MCF 10A (cell line): ENCODE data around the gene PSMG3. TPM values are rescaled to one million over a fixed set of nuclear protein-coding genes. Genes with fewer than 3 reads are reported as not detected.

Experiments used
- BruUV-seq: library from RNA; stranded (reverse); fragments of 400-500 nt; replicated peaks from 2 replicates; lab custom pipeline; 2021; lab: Mats Ljungman, UMichigan
- CTCF ChIA-PET: fragments of 300-600 bp; sonication (Branson Sonifier 250); formaldehyde crosslinking; extraction: SDS; loops from one replicate; lab custom pipeline; 2021; ENCODE audit warnings: antibody characterized with exemption, inconsistent platforms; lab: Yijun Ruan, JAX
- POLR2A ChIA-PET: fragments of 300-600, 350-650 bp; sonication (Branson Sonifier 250); formaldehyde crosslinking; extraction: SDS; loops from one replicate; lab custom pipeline; 2020; ENCODE audit warnings: antibody characterized with exemption, inconsistent platforms; lab: Yijun Ruan, JAX
- DNase-seq: peaks from one replicate; pipeline ENCODE4 v3.0.0-alpha.2; 2018; ENCODE audit not compliant: unreplicated experiment
- H3K27ac Mint-ChIP-seq: one replicate; pipeline ENCODE4 v1.8.0; 2022; ENCODE audit warnings: mild to moderate bottlenecking, low read depth, mixed read lengths; ENCODE audit not compliant: unreplicated experiment
- H3K27me3 Mint-ChIP-seq: one replicate; pipeline ENCODE4 v1.8.0; 2022; ENCODE audit warnings: mixed read lengths; ENCODE audit not compliant: insufficient read depth, unreplicated experiment
- H3K36me3 Mint-ChIP-seq: one replicate; pipeline ENCODE4 v1.8.0; 2022; ENCODE audit warnings: mild to moderate bottlenecking, moderate library complexity, mixed read lengths; ENCODE audit not compliant: insufficient read depth, unreplicated experiment
- H3K4me1 Mint-ChIP-seq: one replicate; pipeline ENCODE4 v1.8.0; 2022; ENCODE audit warnings: mixed read lengths; ENCODE audit not compliant: insufficient read depth, unreplicated experiment
- H3K4me3 Mint-ChIP-seq: one replicate; pipeline ENCODE4 v1.8.0; 2022; ENCODE audit warnings: mild to moderate bottlenecking, moderate library complexity, mixed read lengths; ENCODE audit not compliant: unreplicated experiment
- H3K9me3 Mint-ChIP-seq: one replicate; pipeline ENCODE4 v1.8.0; 2022; ENCODE audit warnings: mixed read lengths; ENCODE audit not compliant: unreplicated experiment
- CTCF ChIP-seq: fragments of 200-600 bp; IDR thresholded peaks from one replicate; pipeline ENCODE4 v1.8.0; 2022; ENCODE audit warnings: antibody characterized with exemption, mild to moderate bottlenecking; ENCODE audit not compliant: unreplicated experiment
- intact Hi-C: fragments of 100-400 bp; cut with micrococcal nuclease; formaldehyde crosslinking; loops from 2 replicates; pipeline ENCODE4 v1.14.1; 2022
- total RNA-seq: library from RNA; stranded (reverse); gene quantifications from 2 replicates; pipeline ENCODE4 v1.2.3, GENCODE V29; 2022

Gene PSMG3
- total RNA-seq, 1 experiment from 2014 or later: 42.1 TPM

GRCh38 chr7:1567896-1568510 lies 1.8 kb downstream of the PSMG3 start:
- no peak for TF ChIP-seq CTCF
- Mint-ChIP-seq H3K27ac (peak overlapping the region; percentile 36), H3K4me3 (peak overlapping the region; percentile 72), H3K9me3 (no peaks in the 10 kb centered on the region), H3K36me3 (peaks cover 29% of the 10 kb centered on the region), H3K27me3 (no peaks in the 10 kb centered on the region), H3K4me1 (peaks cover 34% of the 10 kb centered on the region)
- CTCF ChIA-PET: no interaction called here
- peak; percentile 92 for DNase-seq
- POLR2A ChIA-PET: interaction anchor here (0.6 to 3.3 kb wide), 4 partner anchors 12 to 35 kb away, joined by 3 to 28 read pairs (median 20); partner anchors contain the start of gene TMEM184A
- intact Hi-C loops: no loop called here
- no TSS peak for BruUV-seq

- no peak for TF ChIP-seq CTCF
- peak; percentile 49 for DNase-seq
- Mint-ChIP-seq H3K27ac (peak overlapping the region; percentile 36), H3K4me1 (peaks cover 34% of the 10 kb centered on the region), H3K4me3 (peak overlapping the region; percentile 72), H3K36me3 (peaks cover 25% of the 10 kb centered on the region), H3K27me3 (no peaks in the 10 kb centered on the region), H3K9me3 (no peaks in the 10 kb centered on the region)
- ChIA-PET CTCF (interaction anchor here (0.8 to 1.1 kb wide), 2 partner anchors 9 to 11 kb away, joined by 5 read pairs; partner anchors contain the start of gene TMEM184A), POLR2A (interaction anchor here (0.6 to 3.3 kb wide), 6 partner anchors 9 to 787 kb away, joined by 3 to 20 read pairs (median 4); partner anchors contain the start of gene TMEM184A)
- intact Hi-C loops: no loop called here
- TSS peak; percentile 28 for BruUV-seq
Observed at GRCh38 chr7:1567049-1567771, 2.6 kb downstream of the PSMG3 start.

- ChIA-PET POLR2A (interaction anchor here (0.6 to 3.3 kb wide), 5 partner anchors 8 to 787 kb away, joined by 3 to 20 read pairs (median 5); partner anchors contain the start of gene TMEM184A), CTCF (interaction anchor here (0.8 to 1.1 kb wide), 2 partner anchors 8 to 11 kb away, joined by 5 read pairs; partner anchors contain the start of gene TMEM184A)
- no peak for DNase-seq
- Mint-ChIP-seq H3K27me3 (no peaks in the 10 kb centered on the region), H3K9me3 (no peaks in the 10 kb centered on the region), H3K4me3 (no peak overlapping the region), H3K36me3 (peaks cover 25% of the 10 kb centered on the region), H3K27ac (no peak overlapping the region), H3K4me1 (peaks cover 34% of the 10 kb centered on the region)
- no TSS peak for BruUV-seq
- intact Hi-C loops: no loop called here
- TF ChIP-seq CTCF: no peak
Observed at GRCh38 chr7:1566687-1567048, 3.2 kb downstream of the PSMG3 start.

GRCh38 chr7:1564603-1565022 lies 5.2 kb downstream of the PSMG3 start:
- H3K27me3 Mint-ChIP-seq: no peaks in the 10 kb centered on the region
- peak; percentile 64 for DNase-seq
- H3K9me3 Mint-ChIP-seq: no peaks in the 10 kb centered on the region
- no peak overlapping the region for H3K4me3 Mint-ChIP-seq
- ChIA-PET POLR2A (interaction anchor here (0.6 to 1.7 kb wide), 4 partner anchors 9 to 733 kb away, joined by 3 to 11 read pairs (median 3); partner anchors contain the start of gene TMEM184A), CTCF (no interaction called here)
- no peak for TF ChIP-seq CTCF
- no TSS peak for BruUV-seq
- peak overlapping the region; percentile 94 for H3K27ac Mint-ChIP-seq
- peaks cover 36% of the 10 kb centered on the region for H3K4me1 Mint-ChIP-seq
- intact Hi-C loops: no loop called here
- peaks cover 25% of the 10 kb centered on the region for H3K36me3 Mint-ChIP-seq
